ENCODE measurements around the gene FAM107B.

Gene FAM107B

DNA sequence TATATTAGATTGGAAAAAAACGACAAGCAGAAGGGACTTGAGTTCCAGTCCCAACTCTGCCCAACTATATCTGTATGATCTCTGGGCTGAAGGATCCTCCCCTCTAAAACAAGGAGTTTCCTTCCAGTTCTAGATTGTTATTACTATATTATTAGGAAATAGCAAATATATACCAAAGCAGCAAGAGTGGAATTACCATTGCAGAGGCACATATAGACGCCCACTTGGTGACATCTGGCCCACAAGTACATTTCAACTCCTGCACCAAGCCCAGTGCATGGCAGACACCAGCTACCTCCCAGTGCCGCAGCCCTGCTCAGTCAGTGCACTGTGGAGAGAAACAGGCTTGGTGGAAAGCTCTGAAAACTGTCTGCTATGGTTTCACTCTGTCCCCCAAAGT lies 201.9 kb downstream of the FAM107B start:
- DNase-seq = no peak

GRCh38 chr10:14571866-14572507 lies 202.7 kb downstream of the FAM107B start:
- peak; percentile 59 for DNase-seq

- DNase-seq = no peak
Observed at GRCh38 chr10:14570800-14571199, 203.9 kb downstream of the FAM107B start.

DNA sequence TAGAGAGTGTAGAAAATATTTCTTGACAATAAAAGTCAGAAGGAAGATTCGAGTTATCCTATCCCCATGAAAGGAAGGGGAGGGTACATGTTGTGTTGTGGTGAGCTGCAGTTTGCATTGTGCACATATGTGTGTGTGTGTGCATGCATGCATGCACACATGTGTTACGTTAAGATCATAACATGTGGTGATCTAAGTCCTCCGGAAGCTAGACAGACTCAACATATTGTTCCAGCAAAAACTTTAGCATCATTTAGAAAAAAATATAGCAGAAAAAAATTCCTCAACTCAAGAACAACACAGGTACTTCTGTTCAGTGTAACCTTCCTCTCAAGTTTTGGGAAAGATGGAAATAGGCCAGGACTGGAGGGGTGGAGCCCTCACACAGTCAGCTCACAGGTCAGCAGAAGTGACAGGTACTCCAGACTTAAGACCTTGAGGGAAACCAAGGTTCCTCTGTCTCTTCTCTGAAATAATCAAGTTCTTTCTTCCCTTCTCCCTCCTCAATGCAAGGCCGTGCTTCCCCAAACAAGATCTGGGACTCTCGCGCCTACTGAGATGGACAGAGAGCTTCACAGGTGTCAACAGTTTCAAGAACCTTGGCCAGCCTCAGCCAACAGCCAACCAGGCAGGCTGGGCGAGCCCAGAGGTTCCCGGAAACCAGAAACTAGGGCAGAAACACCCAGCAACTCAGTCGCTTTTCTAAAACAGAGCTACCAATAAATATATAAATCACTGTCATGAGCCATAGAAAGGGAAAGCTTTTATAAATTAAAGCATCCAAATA lies 205.2 kb downstream of the FAM107B start:
- DNase-seq = no peak

DNA sequence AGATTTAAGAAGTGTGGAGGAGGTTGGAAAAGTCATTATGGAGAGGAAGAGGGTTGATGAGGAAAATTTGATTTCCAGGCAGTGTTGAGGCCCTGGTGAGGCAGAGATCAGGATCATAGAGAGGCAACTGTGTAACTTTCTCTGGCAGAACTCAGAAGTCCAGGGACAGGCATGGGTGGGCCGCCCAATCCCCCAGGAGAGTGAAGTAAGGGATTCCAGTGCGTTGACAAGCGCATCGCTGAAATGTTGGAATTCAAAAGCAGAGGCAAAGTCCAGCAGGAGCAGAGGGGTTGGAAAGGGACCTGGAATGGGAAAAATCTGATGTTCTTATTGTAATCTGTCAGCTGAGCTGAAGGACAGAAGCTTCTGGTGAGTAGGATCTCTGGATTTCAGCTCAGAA lies 207.3 kb downstream of the FAM107B start:
- no peak for DNase-seq

GRCh38 chr10:14566498-14566897 lies 208.2 kb downstream of the FAM107B start:
- no peak for DNase-seq

- no peak for DNase-seq
Observed at GRCh38 chr10:14565199-14565598, 209.5 kb downstream of the FAM107B start.

DNA sequence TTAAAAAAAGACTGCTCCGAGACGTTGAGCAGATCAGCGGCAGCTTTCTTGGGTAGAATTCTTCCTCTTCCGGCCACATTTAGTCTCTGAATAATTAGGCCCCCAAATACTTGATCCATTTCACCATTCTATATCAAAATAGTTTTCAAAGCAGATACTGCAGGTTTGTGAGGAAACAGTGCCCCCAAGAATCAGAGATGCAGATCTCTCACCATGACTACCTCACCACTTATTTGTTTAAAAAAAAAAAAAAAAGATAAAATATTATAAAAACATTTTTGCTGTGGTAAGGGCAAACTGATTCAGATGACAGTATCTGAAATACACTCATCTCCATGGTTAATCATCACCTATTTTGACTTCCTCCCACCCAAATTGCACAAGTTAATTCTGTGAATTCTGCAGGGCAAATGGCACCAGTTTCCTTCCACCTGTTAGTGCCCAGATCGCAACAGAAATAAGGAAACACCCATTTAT lies 210.4 kb downstream of the FAM107B start:
- peak; percentile 65 for DNase-seq

- peak; percentile 33 for DNase-seq
Observed at GRCh38 chr10:14563359-14563940, 211.2 kb downstream of the FAM107B start.

- DNase-seq = no peak
Observed at GRCh38 chr10:14563076-14563336, 211.7 kb downstream of the FAM107B start.

GRCh38 chr10:14562218-14563075 lies 212.2 kb downstream of the FAM107B start:
- peak; percentile 35 for DNase-seq

DNA sequence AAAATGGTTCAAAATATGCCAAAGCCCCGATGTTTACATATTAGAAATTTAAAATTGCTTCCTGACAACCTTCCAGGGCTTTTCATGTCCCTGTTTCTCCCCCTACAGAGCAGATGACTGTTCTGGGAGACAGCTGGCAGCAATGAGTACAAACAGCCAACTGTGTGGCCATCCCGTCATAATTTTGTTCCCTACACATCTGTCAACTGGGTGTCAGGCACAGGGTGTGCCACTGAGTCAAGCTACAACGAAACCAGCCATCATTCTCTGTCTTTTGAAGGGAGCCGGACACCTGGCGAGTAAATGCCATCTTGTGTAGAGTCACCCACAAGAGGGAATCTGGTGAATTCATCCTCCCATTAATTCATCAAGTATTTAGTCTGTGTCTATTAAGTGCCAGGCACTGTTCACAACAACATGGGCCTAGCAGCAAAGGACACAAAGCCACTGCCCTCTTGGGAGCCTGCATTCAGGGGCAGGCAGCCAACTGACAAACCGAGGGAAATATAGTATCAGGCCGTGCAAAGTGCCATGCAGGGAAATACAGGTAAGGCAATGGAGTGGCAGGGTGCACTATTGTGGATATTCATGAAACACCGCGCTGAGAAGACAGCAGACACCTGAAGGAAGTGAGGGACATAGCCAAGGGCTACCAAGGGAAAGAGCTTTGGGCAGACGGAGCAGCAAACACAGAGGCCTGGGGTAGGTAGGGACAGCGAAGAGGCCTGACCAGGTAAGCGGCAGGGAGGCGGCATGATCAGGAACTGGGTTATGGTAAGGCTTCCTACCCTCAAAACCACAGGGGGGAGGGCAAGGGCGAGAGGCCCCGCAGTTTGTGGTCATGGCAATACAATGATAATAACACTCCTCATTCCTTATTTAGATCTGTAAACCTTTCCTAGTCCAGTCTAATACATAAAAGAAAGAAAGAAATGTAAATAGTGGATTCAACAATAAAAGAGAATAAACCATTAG lies 213.6 kb downstream of the FAM107B start:
- no peak for DNase-seq

GRCh38 chr10:14560274-14560673 lies 214.4 kb downstream of the FAM107B start:
- peak; percentile 94 for DNase-seq

DNA sequence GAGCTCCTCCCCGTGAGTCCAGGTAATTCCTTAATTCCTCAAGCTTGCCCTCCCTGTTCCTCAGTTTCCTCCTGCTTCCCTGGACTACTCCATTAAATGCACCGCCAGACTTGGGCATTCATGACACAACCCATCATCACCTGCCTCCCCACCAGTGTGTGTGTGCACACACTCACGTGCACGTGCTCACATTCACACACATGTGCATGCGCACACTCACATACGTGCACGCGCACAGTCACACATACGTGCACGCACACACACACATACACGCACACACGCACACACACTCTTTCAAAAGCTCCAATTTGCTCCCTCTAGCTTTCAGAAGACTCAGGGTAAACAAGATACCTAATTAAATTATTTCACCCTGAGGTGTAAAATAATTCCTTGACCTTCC lies 216.7 kb downstream of the FAM107B start:
- DNase-seq = no peak

DNA sequence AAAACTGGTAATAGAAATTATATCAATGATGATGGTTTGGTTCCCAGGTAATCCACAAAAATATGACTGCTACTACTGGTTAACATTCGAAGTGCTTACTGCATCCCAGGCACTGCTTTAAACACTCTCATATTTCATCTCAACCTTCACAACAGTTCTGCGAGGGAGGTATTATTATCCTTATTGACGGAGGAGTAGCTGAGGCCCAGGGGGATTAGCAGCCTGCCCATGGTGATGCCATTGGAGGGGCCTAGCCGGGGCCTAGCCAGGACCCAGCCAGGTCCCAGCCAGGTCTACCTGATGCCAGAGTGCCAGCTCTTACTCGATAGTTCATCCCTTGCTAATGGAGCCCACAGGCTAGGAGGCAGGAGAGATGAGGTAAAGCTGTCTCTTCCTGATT lies 217.1 kb downstream of the FAM107B start:
- DNase-seq = no peak

GRCh38 chr10:14556285-14556956 lies 218.3 kb downstream of the FAM107B start:
- no peak for DNase-seq

GRCh38 chr10:14555807-14556206 lies 218.9 kb downstream of the FAM107B start:
- DNase-seq = no peak

GRCh38 chr10:14554491-14555205 lies 220.0 kb downstream of the FAM107B start:
- peak; percentile 84 for DNase-seq

DNA sequence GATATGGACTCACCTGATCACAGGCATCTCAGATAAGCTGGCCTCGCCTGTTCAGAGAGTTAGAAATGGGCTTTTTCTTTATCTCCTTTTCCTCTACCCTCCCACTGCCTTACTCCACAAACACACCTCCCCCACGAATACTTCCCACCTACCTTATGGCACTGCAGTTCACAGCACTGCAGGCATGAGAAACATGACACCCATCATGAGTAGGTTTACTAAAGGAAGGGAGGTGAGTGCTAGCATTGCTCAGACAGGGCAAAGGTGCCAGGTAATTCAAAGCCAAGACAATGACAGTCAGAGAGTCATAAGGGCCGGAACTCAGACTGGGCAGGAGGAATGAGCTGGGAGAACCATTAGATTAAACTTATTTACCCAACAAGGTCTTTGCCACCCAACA lies 220.6 kb downstream of the FAM107B start:
- DNase-seq = no peak

DNA sequence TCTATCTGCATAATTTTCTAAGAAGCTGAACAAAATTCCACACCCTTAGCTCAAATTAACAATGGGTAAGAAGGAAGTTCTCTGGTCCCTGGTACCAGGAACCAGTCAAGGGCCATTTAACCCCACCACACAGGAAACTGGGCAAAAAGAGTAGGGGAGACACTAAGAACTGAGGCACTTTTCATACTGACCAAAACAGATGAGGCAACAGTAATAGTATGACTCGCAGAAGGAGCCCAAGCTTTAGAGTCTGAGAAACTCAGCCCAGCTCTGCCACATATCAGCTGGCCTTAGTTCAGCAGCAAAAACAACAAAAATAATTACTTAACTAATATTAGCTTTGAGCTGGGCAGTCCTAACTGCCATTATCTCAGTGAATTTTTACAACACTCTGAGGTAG lies 221.2 kb downstream of the FAM107B start:
- DNase-seq = peak; percentile 43

DNA sequence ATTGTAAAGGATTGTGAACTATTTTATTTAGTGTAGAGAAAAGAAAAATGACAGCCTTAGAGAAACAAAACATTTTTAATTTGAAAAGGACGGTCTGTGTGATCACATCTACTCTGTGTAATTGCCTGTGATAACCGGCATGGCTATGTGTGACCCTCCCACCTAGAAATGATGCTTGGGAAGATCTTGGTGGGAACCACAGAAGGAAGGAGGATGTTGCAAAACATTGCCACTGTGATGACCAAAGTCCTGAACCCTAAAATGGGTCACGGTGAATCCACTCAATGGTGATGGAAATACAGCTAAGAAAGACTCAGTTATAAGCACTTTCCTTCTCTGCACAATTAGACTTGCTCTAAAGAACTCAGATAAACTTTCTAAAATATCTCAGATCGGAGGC lies 222.7 kb downstream of the FAM107B start:
- DNase-seq = peak; percentile 34
